GM18526 (cell line): ENCODE measurements around the gene CFDP1.

Experiments used
- POLR2A ChIP-seq: IDR thresholded peaks from 3 replicates; pipeline ENCODE4 v1.6.1; 2011; ENCODE audit not compliant: insufficient read length; ENCODE audit errors: extremely low read depth

Gene CFDP1

DNA sequence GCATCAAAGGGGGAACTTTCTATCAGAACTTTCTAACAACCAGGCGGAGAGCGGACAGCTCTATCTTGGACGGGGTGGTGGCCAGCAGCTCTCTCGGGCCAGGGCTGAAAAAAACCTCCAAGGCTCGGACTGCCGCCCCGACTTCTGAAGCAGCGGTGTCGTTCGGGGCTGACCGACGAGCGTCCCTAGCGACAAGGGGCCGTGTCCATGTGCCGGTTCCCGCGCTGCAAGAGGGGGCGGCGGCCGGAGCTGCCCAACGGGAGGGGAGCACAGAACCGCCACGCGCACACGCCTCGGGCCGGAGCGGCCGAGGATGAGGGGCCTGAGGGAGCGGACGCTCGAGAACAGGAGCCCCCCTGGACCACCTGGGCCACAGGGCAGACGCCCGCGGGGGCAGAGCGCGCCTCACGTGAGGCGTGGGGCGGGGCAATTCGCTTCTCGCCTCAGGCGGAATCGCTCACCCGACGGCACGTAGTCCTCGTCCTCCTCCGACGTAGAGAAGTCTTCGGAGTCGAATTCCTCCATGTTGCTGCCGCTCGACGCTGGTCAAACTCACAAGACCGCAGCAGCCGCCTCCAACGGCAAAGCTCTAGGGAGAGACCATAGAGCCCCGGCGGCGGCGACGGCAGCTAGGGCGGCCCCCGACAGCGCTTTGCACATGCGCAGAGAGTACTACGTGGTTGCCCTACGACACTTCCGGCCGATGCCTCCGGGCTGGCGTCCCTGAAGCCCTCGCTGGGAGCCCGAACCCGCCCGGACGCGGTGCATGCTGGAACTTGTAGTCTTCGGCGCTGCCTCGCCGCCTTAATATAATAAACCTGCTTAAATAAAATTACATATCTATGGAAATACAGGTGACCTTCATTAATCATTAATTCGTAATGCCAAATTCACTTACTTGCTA is at the start of gene CFDP1:
TSS of gene CFDP1 (minus strand) at position 676 of the 904 bp plus-strand sequence. CDS start at position 525, 151 bp downstream.
- TF ChIP-seq POLR2A = peak; percentile 81

DNA sequence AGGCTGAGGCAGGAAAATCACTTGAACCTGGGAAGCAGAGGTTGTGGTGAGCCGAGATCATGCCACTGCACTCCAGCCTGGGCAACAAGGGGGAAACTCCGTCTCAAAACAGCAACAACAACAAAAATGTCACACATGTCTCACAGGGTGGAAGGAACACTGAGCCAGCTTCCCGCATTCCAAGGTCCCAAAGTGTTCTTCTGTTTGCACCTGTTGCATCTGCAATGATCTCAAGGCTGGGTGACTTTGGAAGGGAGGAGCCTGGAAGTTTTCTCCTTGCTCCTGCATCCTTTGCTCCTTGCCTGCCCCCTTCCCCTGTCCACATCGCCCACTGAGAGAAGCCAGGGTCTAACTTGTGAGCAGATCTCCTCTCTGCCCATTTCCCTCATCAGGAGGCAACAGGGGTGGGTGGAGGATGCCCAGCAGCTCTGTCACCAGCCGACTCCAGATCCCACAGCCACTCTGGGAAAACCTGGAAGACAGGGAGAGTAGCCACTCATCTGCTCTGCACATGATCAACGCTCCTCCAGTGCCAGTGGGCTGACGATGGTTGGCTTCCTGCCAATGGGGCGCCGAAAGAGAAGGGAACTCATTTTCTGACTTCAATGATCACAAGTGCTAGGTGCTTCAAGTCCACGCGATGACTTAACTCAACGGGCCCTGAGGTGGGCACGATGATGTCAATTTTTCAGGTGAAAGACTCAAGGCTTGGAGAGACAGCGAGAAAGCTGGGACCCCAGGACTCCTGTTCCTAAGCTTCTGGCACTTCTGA is 49.3 kb upstream of the CFDP1 start:
- TF ChIP-seq POLR2A = no peak

DNA sequence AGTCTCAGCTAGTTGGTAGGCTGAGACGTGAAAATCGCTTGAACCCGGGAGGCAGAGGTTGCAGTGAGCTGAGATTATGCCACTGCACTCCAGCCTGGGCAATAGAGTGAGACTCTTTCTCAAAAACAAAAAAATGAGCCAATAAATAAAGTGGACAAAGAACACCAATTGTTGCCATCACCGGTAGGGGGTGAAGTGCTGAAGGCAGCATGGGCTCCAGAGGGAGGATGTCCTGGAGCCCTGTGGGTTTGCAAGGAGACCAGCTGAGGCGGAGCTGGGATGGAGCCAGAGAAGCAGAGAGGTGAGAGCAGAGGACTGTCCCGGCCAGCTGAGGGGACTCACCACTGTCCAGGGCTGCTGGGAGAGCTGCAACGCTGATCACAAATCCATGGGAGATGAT is 48.2 kb upstream of the CFDP1 start:
- TF ChIP-seq POLR2A = no peak

DNA sequence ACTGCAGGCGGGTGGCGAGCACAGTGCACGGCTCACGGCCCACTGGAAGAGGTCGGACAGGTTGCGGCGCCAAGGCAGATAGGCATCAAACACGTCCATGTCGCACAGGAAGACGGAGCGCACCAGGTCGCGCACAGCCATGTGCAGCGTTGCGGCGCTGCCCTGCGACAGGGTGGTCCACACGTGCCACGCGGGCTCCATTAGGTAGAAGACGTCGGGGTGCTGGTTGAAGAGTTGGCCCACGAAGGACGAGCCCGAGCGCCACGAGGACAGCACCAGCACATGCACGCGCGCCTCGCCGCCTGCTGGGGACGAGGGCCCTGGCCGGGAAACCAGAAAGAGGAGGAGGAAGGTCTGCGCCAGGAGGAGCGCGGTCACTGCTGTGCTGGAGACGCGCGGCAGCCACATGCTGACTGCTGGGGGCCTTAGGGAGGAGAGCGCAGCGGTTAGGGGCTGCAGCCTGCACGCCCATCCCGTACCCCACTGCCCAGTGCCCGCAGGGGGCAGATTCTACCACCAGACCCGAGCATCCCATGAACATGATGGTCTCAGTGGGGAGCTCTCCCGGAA is 46.2 kb upstream of the CFDP1 start:
- no peak for TF ChIP-seq POLR2A

DNA sequence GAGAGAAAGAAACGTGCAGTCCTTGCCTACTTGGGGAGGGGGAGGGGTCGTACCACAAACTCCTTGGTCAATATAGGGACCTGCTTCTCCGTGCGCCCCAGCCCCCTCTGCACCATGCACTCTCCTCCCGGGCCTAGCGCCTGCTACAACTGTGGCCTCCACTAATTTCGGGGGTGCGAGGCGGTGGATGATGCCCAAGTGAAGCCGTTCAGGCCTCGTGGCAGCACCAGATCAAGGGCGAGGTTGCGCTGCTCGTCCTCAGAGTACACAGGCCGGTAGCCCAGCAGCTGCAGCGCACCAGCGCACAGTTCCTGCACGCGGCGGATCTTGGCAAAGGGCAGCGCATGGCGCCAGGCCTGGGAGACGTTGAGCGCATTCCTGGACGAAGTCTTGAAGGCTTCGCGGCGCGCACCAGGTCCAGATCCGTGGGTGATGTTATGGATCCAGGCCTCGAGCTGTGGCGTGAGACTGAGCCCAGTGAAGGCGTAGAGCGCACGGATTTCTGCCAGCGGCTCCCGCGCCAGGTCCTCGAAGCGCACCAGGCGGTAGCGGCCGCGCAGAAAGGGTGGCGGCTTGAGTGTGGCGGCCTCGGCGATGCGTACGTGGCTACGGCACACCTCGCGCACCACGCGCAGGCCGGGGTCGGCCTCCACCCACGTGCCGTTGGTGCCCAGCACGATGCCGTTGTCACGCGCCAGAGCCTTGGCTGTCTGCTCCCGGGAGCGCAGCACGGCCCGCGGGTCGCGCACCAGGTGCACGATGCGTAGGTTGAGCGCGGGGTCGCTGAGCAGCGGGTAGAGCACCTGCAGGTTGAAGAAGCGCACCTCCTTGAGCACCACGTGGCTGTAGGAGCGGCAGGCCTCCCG is 45.4 kb upstream of the CFDP1 start:
- TF ChIP-seq POLR2A = no peak

DNA sequence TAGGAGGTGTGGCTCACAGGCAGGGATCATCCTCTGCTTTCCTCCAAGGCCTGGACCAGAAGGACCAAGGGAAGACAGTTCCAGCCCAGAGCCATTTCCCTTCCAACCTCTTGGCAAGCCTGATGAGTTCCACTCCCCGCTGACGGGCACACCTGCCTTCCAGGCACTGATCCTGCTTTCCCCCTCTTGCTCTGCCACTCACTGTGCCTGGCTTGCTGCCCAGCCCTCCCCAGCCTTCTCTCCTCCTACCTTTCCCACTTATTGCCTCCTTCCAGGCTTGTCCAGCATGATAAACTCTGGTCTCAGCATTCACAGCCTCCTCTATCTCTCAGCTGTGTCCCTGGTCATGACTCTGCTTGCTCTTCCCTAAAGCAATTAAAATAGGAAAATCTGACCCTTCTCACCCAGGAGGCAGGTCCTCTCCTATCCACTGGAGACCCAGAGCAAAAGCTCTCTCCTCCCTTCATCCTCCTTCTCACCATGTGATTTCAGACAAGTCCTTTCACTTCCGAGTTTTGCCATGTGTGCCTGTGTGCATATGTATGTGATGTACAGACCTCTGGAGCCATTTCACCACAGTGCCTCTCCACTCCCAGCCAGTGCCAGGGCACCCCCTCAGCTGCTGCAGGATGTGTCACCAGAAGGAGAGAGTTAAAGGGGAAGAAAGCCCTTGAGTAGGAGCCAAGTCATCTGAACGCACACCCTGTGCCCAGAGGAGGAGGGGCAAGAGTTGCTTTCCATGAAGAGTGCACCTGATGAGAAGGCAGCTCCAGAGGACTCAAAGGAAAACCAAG is 44.6 kb upstream of the CFDP1 start:
- TF ChIP-seq POLR2A = no peak

DNA sequence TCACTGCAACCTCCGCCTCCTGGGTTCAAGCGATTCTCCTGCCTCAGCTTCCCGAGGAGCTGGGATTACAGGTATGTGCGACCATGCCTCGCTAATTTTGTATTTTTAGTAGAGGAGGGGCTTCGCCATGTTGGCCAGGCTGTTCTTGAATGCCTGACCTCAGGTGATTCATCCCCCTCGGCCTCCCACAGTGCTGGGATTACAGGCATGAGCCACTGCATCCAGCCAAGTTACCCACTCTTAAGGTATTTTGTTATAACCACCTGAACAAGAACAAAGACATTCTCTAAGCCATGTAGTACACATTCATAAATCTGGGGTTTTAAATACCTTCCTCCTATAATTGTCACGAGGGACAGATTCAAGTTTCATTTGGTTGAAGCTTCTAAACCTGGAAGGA is 43.5 kb upstream of the CFDP1 start:
- TF ChIP-seq POLR2A = no peak

DNA sequence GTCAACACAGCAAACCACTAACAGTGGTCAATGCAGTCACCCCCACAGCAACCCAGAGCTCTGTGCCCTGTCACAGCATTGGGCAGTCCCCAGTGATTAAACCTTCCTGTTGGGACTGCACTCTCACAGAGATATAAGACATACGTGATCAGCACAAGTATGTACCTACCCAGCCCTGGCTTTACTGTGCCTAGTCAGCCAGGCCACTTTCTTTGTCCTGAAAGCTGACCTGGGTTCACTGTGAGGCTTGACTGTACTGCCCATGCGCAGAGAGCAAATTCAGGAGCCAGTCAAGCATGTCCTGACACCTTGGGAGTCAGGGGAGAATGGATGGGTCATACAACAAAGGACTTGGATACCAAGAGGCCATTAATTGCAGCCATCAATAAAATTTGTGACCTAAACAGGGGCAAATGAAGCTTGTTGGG is 42.1 kb upstream of the CFDP1 start:
- no peak for TF ChIP-seq POLR2A

DNA sequence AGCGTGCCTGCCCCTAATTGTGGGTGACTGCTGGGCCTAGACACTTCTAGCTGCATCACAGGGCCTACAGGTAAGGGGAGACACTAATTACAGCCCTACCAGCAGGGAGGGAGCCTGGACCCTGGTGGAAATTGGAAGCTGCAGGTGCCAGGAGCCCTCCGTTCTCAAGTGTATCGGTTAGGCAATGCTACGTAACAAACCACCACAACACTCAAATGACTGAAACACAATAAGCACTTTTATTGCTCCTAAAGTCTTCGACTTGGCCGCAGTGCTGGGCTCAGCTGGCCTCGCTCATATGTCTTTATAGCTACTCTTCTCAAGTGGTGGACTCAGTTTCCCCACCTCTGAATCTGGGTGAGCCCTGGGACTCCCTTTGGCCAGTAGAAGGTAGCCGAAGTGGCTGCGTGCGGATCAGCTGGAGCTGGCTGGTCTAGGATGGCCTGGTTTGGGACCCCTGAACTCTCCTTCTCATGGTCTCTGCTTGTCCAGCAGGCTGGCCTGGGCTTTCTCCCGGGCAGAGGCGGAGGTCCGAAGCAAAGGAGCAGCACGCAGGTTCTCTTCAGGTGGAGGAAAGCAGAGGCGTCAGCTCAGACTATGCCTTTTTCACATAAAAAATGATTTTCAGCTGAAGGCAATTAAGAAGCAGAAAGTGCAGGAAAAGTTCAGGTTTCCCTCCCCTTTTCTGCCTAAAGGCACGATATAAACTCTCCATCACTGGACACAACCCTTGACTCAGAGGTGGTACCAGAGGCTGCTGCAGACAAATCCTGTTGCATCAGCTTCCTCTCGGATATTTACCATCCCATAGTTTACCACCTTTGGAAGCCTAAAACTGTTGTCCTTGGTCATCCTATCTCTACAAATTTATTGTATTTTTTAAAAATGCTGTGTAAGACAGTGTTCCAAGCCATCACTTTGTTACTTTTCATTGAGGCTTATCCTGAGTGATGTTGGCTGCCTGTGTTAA is 39.9 kb upstream of the CFDP1 start:
- no peak for TF ChIP-seq POLR2A

DNA sequence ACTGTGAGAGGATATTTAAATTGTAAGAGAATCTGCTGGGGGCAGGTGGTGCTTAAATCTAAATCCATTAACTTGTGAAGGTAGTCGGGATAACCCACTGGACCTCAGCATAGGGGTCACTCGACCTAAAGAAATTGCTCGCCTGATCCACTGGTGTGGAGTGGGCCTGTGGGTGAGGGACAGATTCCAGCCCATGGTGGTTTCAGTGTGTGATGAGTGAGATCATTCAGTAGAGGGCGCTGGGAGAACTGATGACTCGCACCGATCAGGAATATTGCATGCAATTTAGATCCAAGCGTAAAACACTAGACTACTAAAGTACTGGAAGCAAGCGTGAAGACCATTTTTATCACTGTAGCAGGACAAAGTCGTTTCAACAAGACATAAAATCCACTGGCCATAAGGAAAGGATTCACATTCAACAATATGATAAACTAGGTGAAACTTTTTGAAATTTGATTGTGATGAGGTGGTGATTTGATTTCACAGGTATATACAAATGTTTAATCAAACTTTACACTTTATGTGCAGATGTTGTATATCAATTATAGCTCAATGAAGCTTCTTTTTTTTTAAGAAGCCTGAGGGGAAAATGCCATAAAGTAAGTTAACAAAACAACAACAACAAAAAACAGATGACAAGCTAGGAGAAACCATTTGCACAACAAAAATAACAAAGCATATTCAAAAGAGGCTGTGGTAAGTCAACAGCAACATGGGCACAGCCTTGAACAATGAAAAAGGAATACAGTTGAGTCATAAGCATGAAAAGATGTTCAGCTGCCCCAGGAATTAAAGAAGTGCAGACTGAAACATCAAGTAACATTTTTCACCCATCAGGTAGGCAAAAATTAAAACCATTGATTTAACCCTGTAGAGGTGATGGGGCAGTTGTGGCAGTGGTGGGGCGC is 38.7 kb upstream of the CFDP1 start:
- TF ChIP-seq POLR2A = no peak

DNA sequence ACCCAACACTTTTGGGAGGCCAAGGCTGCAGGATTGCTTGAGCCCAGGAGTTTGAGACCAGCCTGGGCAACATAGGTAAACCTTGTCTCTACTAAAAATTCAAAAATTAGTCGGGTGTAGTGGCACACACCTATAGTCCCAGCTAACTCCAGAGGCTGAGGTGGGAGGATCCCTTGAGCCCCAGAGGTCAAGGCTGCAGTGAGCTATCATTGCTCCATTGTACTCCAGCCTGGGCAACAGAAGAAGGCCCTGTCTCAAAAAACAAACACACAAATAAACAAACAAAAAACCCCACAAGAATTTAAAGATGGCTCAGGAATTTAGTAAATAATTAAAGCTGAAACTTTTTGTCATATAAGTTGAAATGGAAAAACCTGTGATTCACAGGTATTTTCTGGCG is 33.5 kb upstream of the CFDP1 start:
- no peak for TF ChIP-seq POLR2A
